ENCODE results near the gene PALD1. TPM values are rescaled to one million over a fixed set of nuclear protein-coding genes. Genes with fewer than 3 reads are reported as not detected.

PALD1 gene
- total RNA-seq, 1 donor from 2014 or later: 197 TPM

DNA sequence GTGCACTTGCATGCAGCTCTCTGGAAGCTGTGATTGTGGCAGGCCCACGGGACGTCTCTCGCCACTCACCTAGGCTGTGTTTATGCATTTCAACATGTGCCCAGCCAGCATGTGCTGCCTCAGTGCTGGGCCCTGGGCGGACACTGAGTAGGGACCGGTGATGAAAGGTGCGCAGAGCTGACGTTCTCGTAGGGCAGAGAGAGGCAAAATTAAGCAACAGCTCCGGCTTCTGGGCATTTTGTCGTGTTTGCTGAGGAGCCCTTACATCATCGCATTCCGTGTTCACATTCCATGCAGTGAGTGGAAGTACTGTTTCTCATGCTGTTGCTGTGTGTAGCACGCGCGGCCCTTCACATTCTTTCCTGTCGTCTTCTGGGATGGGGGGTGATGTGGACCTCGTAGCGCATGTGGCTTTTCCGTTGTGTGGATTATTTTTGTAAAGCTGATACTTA, 73.4 kb downstream of the PALD1 start:
- no peak for DNase-seq (ENCODE audit: extremely low read depth, low read depth, low spot score)

- DNase-seq (ENCODE audit: extremely low read depth, low read depth, low spot score): no peak
These were observed 74.0 kb downstream of the PALD1 start for GRCh38 chr10:70552586-70552985.

GRCh38 chr10:70555371-70555770, 76.8 kb downstream of the PALD1 start:
- no peak for DNase-seq (ENCODE audit: extremely low read depth, low read depth, low spot score)

- no peak for DNase-seq (ENCODE audit: extremely low read depth, low read depth, low spot score)
These were observed 78.7 kb downstream of the PALD1 start for GRCh38 chr10:70557086-70557845.

GRCh38 chr10:70557876-70558275, 79.3 kb downstream of the PALD1 start:
- no peak for DNase-seq (ENCODE audit: extremely low read depth, low read depth, low spot score)

DNA sequence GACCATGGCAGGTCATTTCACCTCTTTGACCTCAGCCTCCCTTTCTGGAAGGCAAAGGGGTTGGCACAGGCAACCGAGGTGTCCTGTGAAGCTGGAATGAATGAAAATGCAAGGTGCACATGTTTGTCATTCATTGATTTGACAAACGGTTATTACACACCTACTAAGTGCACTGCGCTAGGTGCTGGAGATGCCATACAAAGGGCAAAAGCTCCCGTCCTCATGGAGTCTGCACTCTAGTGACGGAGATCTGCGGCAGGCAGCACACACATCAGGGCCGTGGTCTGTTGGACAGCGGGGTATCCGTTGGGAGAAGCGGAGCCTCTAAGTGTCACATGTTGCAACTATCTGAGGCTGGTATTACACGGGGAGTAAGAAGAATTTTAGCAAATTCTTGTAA, 79.7 kb downstream of the PALD1 start:
- no peak for DNase-seq (ENCODE audit: extremely low read depth, low read depth, low spot score)

DNA sequence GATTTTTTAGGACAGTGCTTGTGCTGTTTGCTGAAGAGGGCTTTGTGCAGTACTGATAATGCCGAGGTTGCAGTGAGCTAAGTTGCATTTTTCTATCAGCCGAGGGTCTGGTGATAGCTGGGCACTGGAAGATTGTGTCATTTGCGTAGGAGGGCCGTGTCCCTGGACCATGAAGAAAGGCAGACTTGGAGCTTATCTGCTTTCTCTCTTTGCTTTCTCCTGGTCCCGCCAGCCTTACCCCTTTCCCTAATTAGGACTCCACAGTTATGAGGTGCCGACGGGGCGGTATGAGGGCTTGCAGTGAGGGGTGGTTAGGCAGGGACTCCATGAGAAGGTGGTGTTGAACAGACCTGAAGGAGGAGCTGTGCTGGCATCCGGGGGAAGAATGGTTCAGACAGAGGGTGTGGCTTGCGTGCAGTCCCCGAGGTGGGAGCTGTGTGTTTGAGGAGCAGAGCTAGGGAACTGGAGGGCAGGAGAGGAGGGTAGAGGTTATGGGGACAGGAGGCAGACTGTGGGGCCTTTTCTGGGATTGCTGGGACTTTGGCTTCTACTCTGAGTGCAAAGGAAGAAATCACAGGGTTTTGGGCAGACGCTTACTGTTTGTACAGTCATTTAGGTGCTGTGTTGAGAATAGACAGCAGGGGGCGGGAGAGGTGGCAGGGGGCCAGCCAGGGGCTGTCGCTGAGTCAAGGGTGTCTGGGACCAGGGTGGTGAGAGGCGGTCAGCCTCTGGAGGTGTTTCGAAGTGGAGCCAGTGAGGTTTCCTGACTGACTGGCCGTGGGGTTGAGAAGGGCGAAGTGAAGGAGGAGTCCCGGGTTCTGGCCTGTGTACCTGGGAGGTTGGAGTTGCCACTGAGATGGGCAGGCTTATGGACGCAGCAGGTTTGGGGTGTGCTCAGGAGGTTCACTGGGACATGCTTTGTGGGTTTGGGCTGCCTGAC, 80.6 kb downstream of the PALD1 start:
- DNase-seq (ENCODE audit: extremely low read depth, low read depth, low spot score): no peak

DNA sequence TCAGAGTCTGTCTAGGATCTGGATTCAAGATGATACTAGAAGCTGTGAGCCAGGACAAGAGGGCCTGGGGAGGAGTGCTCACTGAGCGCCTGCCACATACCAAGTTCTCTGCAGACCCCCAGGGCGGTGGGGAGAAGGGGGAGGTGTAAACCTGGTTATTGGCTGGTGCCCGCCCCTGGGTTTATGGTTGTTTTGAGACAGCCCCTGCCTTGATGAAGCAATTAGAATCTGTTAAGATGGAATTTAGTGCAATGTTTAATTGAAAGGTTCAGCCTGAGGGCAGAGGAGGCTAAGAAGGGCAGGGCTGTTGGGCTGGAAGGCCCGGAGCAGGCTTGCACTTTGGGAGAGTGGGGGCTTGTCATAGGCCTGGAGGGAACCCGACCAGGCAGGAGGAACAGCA, 81.3 kb downstream of the PALD1 start:
- no peak for DNase-seq (ENCODE audit: extremely low read depth, low read depth, low spot score)

GRCh38 chr10:70560511-70560941, 82.0 kb downstream of the PALD1 start:
- DNase-seq (ENCODE audit: extremely low read depth, low read depth, low spot score): no peak

- no peak for DNase-seq (ENCODE audit: extremely low read depth, low read depth, low spot score)
These were observed 82.5 kb downstream of the PALD1 start for GRCh38 chr10:70561070-70561469.

- no peak for DNase-seq (ENCODE audit: extremely low read depth, low read depth, low spot score)
These were observed 83.0 kb downstream of the PALD1 start for GRCh38 chr10:70561558-70561957.

DNA sequence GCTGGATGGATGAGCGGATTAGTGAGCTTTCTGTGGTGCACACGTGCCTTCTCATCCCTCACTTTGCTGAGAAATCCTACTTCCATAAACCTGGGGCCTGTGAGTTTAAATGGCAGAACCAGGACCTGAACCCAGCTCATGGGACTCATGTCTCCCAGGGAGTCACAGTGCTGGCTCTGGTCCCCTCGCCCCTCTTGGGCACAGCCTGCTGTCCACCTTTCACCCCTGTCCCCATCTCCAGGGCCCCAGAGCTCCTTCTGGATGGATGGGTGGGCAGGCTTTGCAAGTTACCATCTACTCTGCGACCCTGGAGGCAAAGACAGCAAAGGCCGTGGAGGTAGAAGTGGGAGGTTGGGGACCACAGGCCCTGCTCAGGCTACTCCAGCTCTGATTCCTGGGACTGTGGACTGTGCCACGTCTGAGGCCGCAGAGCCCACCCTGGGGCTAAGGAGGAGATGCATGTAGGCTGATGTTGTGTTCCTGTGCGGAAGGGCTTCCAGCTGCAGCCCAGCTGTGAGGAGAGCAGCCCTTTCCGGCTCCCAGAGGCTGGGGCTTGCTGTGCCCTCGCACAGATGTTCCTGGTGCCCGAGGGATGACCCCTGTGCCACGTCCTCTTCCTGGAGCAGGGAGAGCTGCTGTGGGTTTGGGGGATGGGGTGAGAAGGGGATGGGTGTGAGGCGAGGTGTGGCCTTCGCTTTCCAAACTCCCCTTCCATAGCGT, 83.6 kb downstream of the PALD1 start:
- DNase-seq (ENCODE audit: extremely low read depth, low read depth, low spot score): no peak

GRCh38 chr10:70563230-70563629, 84.7 kb downstream of the PALD1 start:
- no peak for DNase-seq (ENCODE audit: extremely low read depth, low read depth, low spot score)

- DNase-seq (ENCODE audit: extremely low read depth, low read depth, low spot score): no peak
These were observed 85.7 kb downstream of the PALD1 start for GRCh38 chr10:70564113-70564725.

DNA sequence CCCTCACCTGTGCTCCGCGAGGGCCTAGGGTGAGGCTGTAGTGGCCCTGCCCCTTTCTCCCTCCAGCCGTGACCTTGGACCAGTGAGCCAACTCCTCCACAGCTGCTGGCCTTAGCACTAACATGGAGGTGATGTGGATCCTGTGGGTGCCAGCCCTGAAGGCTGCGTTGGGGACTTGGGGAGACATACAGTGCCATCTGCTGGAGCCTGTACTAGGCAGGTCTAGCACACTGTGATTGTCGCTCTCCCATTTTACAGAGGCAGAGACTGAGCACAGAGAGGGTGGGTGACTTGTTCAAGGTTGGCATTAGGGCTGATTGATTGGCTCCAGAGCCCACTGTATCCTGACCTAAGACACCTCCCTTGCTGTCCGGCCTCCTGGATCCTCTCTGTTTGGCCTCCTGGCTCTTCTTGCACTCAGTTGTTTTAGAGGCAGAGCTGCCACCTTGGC, 86.4 kb downstream of the PALD1 start:
- no peak for DNase-seq (ENCODE audit: extremely low read depth, low read depth, low spot score)

DNA sequence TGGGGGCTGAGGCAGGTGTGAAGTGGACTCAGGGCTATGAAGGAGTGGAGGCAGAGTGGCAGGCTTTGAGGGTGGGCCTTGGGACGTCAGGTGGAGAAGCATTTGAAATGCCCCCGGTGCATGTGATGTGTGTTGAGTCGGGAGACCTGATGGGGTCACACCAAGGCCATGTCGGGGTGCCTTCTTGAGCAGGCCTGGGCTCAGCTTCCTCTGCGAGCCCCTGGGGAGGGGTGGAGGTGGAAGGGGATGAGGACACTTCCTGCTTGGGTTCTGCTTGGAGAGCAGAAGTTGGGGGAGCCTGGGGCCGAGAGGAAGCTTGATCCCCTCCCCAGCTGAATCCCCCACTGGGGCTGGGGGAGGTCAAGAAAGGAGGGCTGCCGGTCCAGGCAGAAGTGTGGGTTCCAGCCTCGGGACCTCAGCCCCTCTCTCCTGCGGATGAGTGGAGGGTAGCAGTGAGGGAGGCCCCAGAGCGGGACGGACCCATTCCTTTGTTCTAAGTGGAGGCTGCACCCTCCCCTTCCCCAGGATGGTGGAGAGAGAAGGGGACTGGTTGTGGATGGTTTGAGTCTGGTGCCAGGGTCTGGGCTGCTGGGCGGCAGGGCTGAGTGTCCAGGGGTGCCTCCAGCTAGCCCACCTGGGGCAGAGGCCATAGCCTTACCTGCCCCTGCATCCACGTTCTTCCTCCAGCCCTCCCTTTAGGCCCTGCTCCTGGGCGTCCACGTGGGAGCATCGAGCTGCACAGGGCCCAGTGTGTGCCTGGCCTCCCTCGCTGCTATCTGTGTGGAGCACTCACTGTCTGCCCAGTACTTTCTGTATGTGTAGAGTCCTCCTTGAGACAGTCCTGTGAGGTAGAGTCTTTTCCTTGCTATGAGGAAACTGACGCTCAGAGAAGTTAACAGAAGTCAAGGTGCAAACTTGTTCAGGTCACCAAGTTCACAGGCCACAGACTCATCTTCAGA, 87.3 kb downstream of the PALD1 start:
- DNase-seq (ENCODE audit: extremely low read depth, low read depth, low spot score): no peak

GRCh38 chr10:70566515-70567290, 88.1 kb downstream of the PALD1 start:
- no peak for DNase-seq (ENCODE audit: extremely low read depth, low read depth, low spot score)

DNA sequence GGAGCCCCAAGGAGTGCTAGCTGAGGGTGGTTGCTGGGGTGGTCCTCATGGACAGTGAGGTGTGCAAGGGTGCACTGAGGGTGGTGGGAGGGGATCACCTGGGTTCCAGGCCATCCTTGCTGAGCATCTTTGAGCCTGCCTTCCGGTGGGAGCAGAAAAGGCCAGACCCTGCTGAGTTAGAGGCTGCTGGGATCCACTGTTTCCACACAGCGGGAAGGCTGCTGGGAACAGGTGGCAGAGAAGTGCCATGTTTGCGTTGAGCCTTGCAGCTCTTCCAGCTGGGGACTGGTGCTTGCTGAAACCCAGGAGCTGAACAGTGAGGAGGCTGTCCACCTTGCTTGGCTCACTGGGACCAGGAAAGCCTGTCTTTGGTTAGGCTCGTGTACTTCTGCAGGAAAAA, 89.0 kb downstream of the PALD1 start:
- DNase-seq (ENCODE audit: extremely low read depth, low read depth, low spot score): no peak

GRCh38 chr10:70568113-70568512, 89.5 kb downstream of the PALD1 start:
- DNase-seq (ENCODE audit: extremely low read depth, low read depth, low spot score): no peak
